ENCODE data around the gene CADM1.
"Not testable (repeated sequence)": the region's sequence is repeated elsewhere in the genome, so short reads cannot be mapped to it uniquely, and the experiment has no call there.

The CADM1 gene

DNA sequence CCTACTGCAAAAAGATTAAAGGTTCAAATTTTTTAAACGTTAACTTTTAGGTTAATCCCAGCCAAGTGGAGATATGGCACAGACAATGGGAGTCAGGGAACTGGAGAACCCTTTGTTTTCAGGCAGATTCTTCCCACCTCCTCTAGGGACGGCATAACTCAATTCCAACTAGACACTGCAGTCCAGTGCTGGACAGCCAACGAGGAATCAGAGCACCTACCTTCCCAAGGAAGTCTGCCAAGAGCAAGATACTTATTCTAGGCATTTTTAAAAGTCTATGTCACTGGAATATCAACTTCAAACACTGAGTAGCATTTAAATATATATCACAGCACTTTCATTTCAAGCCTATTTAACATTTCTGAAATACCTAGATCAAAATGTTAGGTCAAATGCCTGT, 7.3 kb downstream of the CADM1 start:
- H3K4me1 ChIP-seq (ENCODE audit: control insufficient read depth, insufficient read depth, low read length): peaks cover 29% of the 10 kb centered on the region
- peaks cover 37% of the 10 kb centered on the region for H3K27me3 ChIP-seq (ENCODE audit: control insufficient read depth, insufficient read depth, low read length)
- H3K9ac ChIP-seq (ENCODE audit: low read depth, low read length): no peak overlapping the region
- no peaks in the 10 kb centered on the region for H3K9me3 ChIP-seq (ENCODE audit: control insufficient read depth, insufficient read depth, low read length)
- H3K36me3 ChIP-seq (ENCODE audit: control insufficient read depth, insufficient read depth, low read length): no peaks in the 10 kb centered on the region
- H3K4me3 ChIP-seq (ENCODE audit: low read depth, low read length): no peak overlapping the region

DNA sequence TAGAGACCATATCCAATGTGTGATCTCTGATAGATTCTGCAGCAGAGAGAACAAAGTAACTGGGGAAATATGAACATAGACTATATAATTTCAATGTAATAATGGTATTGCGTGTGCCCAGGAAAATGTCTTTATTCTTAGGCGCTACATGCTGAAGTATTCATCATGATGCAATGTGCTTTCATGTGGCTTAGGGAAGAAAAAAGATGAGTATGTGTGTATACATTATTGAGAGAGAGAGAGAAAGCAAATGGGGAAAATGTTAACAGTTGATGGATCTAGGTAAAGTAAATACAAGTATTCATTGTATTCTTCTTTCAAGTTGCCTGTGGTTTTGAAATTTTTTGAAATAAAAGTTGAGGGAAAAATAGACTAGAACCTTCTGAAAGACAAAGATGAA, 10.3 kb downstream of the CADM1 start:
- Histone ChIP-seq H3K9me3 (ENCODE audit: control insufficient read depth, insufficient read depth, low read length) (no peaks in the 10 kb centered on the region), H3K4me1 (ENCODE audit: control insufficient read depth, insufficient read depth, low read length) (peaks cover 16% of the 10 kb centered on the region), H3K36me3 (ENCODE audit: control insufficient read depth, insufficient read depth, low read length) (no peaks in the 10 kb centered on the region), H3K27me3 (ENCODE audit: control insufficient read depth, insufficient read depth, low read length) (peaks cover 7% of the 10 kb centered on the region), H3K9ac (ENCODE audit: low read depth, low read length) (no peak overlapping the region), H3K4me3 (ENCODE audit: low read depth, low read length) (no peak overlapping the region)

DNA sequence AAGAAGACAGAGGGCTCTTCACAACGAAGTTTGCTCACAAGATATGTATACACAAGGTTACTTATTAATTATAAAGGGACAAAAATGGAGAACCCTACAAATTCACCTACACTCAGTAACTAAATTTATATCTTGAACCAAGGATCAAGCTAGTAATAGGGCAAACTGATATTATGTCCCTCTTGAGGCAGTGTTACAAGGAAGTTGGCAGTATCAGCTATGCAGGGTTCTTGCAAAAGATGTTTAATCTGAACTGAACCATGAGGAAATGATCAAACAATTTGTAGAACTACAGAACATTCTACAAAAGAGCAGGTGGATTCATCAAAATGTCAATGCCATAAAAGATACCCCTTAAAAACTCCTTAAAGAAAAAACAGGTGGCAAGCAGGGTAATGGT, 10.7 kb downstream of the CADM1 start:
- Histone ChIP-seq H3K9ac (ENCODE audit: low read depth, low read length) (no peak overlapping the region), H3K4me1 (ENCODE audit: control insufficient read depth, insufficient read depth, low read length) (peaks cover 13% of the 10 kb centered on the region), H3K36me3 (ENCODE audit: control insufficient read depth, insufficient read depth, low read length) (no peaks in the 10 kb centered on the region), H3K9me3 (ENCODE audit: control insufficient read depth, insufficient read depth, low read length) (no peaks in the 10 kb centered on the region), H3K4me3 (ENCODE audit: low read depth, low read length) (no peak overlapping the region), H3K27me3 (ENCODE audit: control insufficient read depth, insufficient read depth, low read length) (peaks cover 3% of the 10 kb centered on the region)

DNA sequence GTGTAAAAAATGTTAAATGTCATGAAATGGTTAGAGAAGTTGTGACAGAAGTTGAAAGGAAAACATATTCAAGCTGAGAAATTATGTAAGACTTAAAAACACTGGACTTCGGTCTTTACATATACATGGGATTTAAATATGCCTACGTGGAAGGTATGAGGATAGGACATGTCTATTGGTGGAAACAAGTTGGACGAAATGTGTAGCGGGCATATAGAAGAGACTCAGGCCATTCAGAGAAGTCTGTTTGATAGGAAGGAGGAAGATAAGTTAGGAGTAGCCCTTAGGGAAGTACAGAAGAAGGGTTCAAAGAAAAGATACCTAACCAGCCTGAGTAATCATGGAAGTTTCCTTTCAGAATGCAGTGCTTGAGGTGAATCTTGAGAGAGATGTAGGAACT, 14.7 kb downstream of the CADM1 start:
- Histone ChIP-seq H3K9me3 (ENCODE audit: control insufficient read depth, insufficient read depth, low read length) (no peaks in the 10 kb centered on the region), H3K9ac (ENCODE audit: low read depth, low read length) (no peak overlapping the region), H3K4me1 (ENCODE audit: control insufficient read depth, insufficient read depth, low read length) (no peaks in the 10 kb centered on the region), H3K36me3 (ENCODE audit: control insufficient read depth, insufficient read depth, low read length) (no peaks in the 10 kb centered on the region), H3K4me3 (ENCODE audit: low read depth, low read length) (no peak overlapping the region), H3K27me3 (ENCODE audit: control insufficient read depth, insufficient read depth, low read length) (no peaks in the 10 kb centered on the region)

DNA sequence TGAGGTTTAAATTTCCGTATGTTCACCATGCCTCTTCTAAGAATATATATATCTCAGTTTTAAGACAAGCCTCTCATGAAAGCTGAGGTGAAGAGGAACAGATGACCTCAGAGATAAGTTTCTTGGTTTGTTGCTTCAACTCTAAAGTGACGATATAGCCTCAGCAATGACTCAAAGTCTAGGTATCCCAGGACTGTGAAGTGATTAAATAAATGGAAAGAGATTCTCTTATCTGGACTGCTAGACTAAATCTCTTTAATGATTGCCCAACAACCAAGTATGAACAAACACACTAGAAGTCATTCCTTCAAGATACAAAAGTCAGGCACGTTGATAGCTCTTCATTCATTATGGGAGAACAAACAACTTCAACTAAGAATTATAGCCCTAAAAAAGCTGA, 15.3 kb downstream of the CADM1 start:
- Histone ChIP-seq H3K4me1 (ENCODE audit: control insufficient read depth, insufficient read depth, low read length) (no peaks in the 10 kb centered on the region), H3K36me3 (ENCODE audit: control insufficient read depth, insufficient read depth, low read length) (no peaks in the 10 kb centered on the region), H3K9me3 (ENCODE audit: control insufficient read depth, insufficient read depth, low read length) (no peaks in the 10 kb centered on the region), H3K4me3 (ENCODE audit: low read depth, low read length) (no peak overlapping the region), H3K9ac (ENCODE audit: low read depth, low read length) (no peak overlapping the region), H3K27me3 (ENCODE audit: control insufficient read depth, insufficient read depth, low read length) (no peaks in the 10 kb centered on the region)

DNA sequence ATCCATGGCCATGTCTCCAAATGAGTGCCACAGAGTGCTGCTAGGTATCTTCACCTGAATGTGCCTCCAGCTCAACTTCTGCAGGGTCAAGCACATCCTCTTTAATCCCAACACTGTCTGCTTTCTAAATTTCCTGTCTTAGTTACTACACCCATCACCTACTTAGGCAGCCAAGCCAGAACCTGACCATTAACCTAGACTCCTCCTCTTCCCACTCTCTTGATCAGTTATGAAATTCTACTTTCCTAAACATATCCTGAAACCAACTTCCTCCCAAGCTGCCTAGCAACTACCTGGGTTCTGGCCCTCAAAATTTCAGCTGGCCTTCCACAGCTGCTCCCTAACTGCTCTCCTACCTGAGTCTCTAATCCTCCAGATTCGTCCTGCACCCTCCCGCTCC, 22.7 kb downstream of the CADM1 start:
- Histone ChIP-seq H3K36me3 (ENCODE audit: control insufficient read depth, insufficient read depth, low read length) (no peaks in the 10 kb centered on the region), H3K4me3 (ENCODE audit: low read depth, low read length) (no peak overlapping the region), H3K27me3 (ENCODE audit: control insufficient read depth, insufficient read depth, low read length) (no peaks in the 10 kb centered on the region), H3K9ac (ENCODE audit: low read depth, low read length) (no peak overlapping the region), H3K4me1 (ENCODE audit: control insufficient read depth, insufficient read depth, low read length) (no peaks in the 10 kb centered on the region), H3K9me3 (ENCODE audit: control insufficient read depth, insufficient read depth, low read length) (no peaks in the 10 kb centered on the region)

DNA sequence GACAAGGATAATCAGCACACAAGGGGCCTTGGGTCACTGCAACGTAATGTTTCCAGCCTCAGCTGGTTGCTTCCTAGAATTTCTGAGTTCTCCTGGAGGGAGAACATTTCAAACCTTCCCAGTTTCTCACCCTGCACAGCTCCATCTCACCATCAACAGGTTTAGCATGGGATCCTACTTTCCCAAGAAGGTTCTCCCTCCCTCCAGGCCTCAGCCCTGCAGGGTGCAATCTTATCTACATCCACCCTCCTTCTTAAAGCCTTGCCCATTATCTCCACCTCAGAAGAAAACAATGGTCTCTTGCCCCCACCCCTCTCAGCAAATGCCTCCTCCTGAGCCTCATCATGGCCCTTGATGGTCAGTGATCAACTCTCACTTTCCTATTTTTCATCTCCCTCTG, 23.6 kb downstream of the CADM1 start:
- Histone ChIP-seq H3K27me3 (ENCODE audit: control insufficient read depth, insufficient read depth, low read length) (no peaks in the 10 kb centered on the region), H3K9me3 (ENCODE audit: control insufficient read depth, insufficient read depth, low read length) (no peaks in the 10 kb centered on the region), H3K36me3 (ENCODE audit: control insufficient read depth, insufficient read depth, low read length) (no peaks in the 10 kb centered on the region), H3K9ac (ENCODE audit: low read depth, low read length) (no peak overlapping the region), H3K4me3 (ENCODE audit: low read depth, low read length) (no peak overlapping the region), H3K4me1 (ENCODE audit: control insufficient read depth, insufficient read depth, low read length) (no peaks in the 10 kb centered on the region)

DNA sequence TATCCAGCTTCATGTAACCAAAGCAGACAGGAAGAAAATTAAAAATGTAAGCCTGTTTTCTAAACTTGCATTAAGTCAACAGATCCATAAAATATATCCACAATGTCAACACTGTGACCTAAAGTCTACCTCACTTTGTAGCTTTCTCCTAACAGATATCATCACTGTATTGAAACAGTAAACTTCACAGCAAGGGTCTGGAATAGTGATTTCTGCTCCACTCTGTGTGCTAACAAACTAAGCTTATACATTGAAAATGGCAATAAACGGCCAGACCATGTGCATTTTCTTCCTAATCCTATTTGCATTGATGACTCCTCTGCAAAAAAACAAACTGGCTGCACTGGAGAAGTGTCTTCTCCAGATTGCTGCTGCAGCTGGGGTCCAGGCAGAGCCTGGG, 26.8 kb downstream of the CADM1 start:
- no peaks in the 10 kb centered on the region for H3K9me3 ChIP-seq (ENCODE audit: control insufficient read depth, insufficient read depth, low read length)
- no peaks in the 10 kb centered on the region for H3K27me3 ChIP-seq (ENCODE audit: control insufficient read depth, insufficient read depth, low read length)
- no peaks in the 10 kb centered on the region for H3K36me3 ChIP-seq (ENCODE audit: control insufficient read depth, insufficient read depth, low read length)
- H3K9ac ChIP-seq (ENCODE audit: low read depth, low read length): no peak overlapping the region
- no peak overlapping the region for H3K4me3 ChIP-seq (ENCODE audit: low read depth, low read length)
- H3K4me1 ChIP-seq (ENCODE audit: control insufficient read depth, insufficient read depth, low read length): no peaks in the 10 kb centered on the region

DNA sequence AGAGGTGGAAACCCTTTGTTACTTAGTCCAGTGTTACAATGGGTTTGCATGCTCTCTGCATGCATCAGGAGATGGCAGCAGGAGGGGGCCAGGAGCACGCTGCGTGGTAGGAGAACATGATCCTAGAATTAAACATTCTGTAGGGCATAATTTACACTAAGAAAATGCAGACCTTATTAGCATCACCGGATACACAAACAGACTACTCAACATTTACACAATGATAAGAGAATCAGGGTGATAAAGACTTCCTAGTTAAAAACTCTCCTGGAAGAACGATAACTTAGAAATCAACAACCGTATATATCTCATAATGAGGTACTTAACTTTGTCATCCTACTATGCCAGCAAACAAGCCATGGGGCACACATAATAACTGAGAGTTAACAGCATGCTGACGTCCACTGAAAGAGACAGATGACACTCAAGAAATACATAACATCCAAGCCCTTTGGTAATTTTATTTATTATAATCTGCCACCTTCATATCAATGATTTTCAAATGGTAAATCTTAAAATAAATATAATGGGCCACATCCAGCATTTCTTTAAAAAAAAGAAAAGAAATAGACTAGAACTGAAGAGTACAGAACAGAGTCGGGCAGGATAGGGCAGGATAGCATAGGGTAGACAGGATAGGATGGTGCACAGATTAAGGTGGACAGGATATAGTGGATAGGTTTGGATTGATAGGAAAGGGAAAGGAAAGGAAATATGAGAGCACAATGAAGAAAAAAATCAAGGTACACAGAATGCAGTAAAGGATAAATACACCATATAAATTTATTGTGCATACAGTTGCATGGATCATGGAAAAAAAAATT, 27.5 kb downstream of the CADM1 start:
- no peaks in the 10 kb centered on the region for H3K36me3 ChIP-seq (ENCODE audit: control insufficient read depth, insufficient read depth, low read length)
- H3K9me3 ChIP-seq (ENCODE audit: control insufficient read depth, insufficient read depth, low read length): no peaks in the 10 kb centered on the region
- no peak overlapping the region for H3K4me3 ChIP-seq (ENCODE audit: low read depth, low read length)

DNA sequence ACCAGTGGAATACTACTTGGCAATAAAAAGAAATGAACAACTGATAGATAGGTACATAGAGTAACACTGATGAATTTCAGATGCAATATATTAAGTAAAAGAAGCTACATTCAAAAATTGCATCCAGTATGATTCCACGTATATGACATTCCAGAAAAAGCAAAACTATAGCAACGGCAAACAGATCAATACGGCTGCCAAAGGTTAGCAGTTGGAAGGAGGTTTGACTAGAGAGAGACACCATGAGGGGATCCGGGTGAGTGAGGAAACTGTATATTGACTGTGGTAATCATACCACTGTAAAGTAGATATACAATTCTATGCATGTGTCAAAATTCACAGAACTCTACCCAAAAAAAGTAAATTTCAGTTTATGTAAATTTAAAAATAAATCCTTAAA, 28.7 kb downstream of the CADM1 start:
- H3K27me3 ChIP-seq (ENCODE audit: control insufficient read depth, insufficient read depth, low read length): no peaks in the 10 kb centered on the region
- no peaks in the 10 kb centered on the region for H3K4me1 ChIP-seq (ENCODE audit: control insufficient read depth, insufficient read depth, low read length)
- no peaks in the 10 kb centered on the region for H3K9me3 ChIP-seq (ENCODE audit: control insufficient read depth, insufficient read depth, low read length)
- no peak overlapping the region for H3K4me3 ChIP-seq (ENCODE audit: low read depth, low read length)
- no peak overlapping the region for H3K9ac ChIP-seq (ENCODE audit: low read depth, low read length)
- H3K36me3 ChIP-seq (ENCODE audit: control insufficient read depth, insufficient read depth, low read length): no peaks in the 10 kb centered on the region

More for the DNA sequence above, 27.5 kb downstream of the CADM1 start:
- Histone ChIP-seq H3K27me3 (ENCODE audit: control insufficient read depth, insufficient read depth, low read length) (no peaks in the 10 kb centered on the region), H3K9ac (ENCODE audit: low read depth, low read length) (no peak overlapping the region), H3K4me1 (ENCODE audit: control insufficient read depth, insufficient read depth, low read length) (no peaks in the 10 kb centered on the region)

DNA sequence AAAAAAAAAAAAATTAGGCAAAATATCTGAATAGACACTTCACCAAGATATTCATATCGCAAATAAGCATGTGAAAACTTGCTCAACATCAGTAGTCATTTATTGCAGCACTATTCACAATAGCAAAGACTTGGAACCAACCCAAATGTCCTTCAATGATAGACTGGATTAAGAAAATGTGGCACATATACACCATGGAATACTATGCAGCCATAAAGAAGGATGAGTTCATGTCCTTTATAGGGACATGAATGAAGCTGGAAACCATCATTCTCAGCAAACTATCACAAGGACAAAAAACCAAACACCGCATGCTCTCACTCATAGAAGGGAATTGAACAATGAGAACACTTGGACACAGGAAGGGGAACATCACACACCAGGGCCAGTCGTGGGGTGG, 29.9 kb downstream of the CADM1 start:
- H3K4me1 ChIP-seq (ENCODE audit: control insufficient read depth, insufficient read depth, low read length); H3K9me3 ChIP-seq (ENCODE audit: control insufficient read depth, insufficient read depth, low read length); H3K27me3 ChIP-seq (ENCODE audit: control insufficient read depth, insufficient read depth, low read length); H3K4me3 ChIP-seq (ENCODE audit: low read depth, low read length); H3K36me3 ChIP-seq (ENCODE audit: control insufficient read depth, insufficient read depth, low read length); H3K9ac ChIP-seq (ENCODE audit: low read depth, low read length): not testable (repeated sequence)

DNA sequence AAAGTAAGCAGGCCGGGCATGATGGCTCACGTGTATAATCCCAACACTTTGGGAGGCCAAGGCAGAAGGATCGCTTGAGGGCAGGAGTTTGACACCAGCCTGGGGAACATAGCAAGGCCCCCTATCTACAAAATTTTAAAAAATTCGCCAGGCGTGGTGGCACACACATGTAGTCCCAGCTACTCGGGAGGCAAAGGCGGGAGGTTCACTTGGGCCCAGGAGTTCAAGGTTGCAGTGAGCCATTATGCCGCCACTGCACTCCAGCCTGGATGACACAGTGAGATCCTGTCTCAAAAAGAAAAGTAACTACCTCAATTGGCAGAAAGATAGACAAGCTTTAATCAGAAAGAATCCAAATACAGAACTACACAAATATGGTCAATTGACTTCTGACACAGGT, 31.0 kb downstream of the CADM1 start:
- H3K9ac ChIP-seq (ENCODE audit: low read depth, low read length): no peak overlapping the region
- no peaks in the 10 kb centered on the region for H3K4me1 ChIP-seq (ENCODE audit: control insufficient read depth, insufficient read depth, low read length)
- H3K4me3 ChIP-seq (ENCODE audit: low read depth, low read length): no peak overlapping the region
- H3K27me3 ChIP-seq (ENCODE audit: control insufficient read depth, insufficient read depth, low read length): no peaks in the 10 kb centered on the region
- H3K36me3 ChIP-seq (ENCODE audit: control insufficient read depth, insufficient read depth, low read length): no peaks in the 10 kb centered on the region
- no peaks in the 10 kb centered on the region for H3K9me3 ChIP-seq (ENCODE audit: control insufficient read depth, insufficient read depth, low read length)
